KMS-11 (cell line): ENCODE measurements around the gene DLST.

Source experiments
- H2AFZ ChIP-seq: fragments of 200-600 bp; sonication (generic); 2 replicates; pipeline ENCODE4 v1.6.1; 2016; ENCODE audit warnings: antibody characterized with exemption, mixed run types, low read depth
- H3K27ac ChIP-seq: fragments of 200-600 bp; sonication (generic); 2 replicates; pipeline ENCODE4 v1.6.1; 2016; ENCODE audit warnings: mild to moderate bottlenecking, mixed run types
- H3K27me3 ChIP-seq: fragments of 200-600 bp; sonication (generic); 2 replicates; pipeline ENCODE4 v1.6.1; 2017; ENCODE audit warnings: mild to moderate bottlenecking, low read depth, mixed run types, moderate library complexity; ENCODE audit not compliant: insufficient read depth
- H3K36me3 ChIP-seq: fragments of 200-600 bp; sonication (generic); 2 replicates; pipeline ENCODE4 v1.6.1; 2017; ENCODE audit warnings: mild to moderate bottlenecking, mixed run types; ENCODE audit not compliant: insufficient read depth
- H3K4me1 ChIP-seq: fragments of 200-600 bp; sonication (generic); 2 replicates; pipeline ENCODE4 v1.6.1; 2016; ENCODE audit warnings: mild to moderate bottlenecking, low read depth, mixed run types; ENCODE audit not compliant: poor library complexity, severe bottlenecking
- H3K4me2 ChIP-seq: fragments of 200-600 bp; sonication (generic); 2 replicates; pipeline ENCODE4 v1.7.0; 2016; ENCODE audit warnings: mild to moderate bottlenecking, mixed run types
- H3K4me3 ChIP-seq: fragments of 200-600 bp; sonication (generic); IDR thresholded peaks from 2 replicates; pipeline ENCODE4 v1.6.1; 2017; ENCODE audit warnings: low read depth, low read length, mixed read lengths; ENCODE audit not compliant: insufficient read depth
- H3K79me2 ChIP-seq: fragments of 200-600 bp; sonication (generic); 2 replicates; pipeline ENCODE4 v1.6.1; 2016; ENCODE audit warnings: low read depth, mixed run types; ENCODE audit not compliant: insufficient read depth
- H3K9ac ChIP-seq: fragments of 200-600 bp; sonication (generic); 2 replicates; pipeline ENCODE4 v1.6.1; 2016; ENCODE audit warnings: mild to moderate bottlenecking, mixed run types
- H4K20me1 ChIP-seq: fragments of 200-600 bp; sonication (generic); 2 replicates; pipeline ENCODE4 v1.6.1; 2016; ENCODE audit warnings: mild to moderate bottlenecking, mixed run types; ENCODE audit not compliant: insufficient read depth
- CTCF ChIP-seq: fragments of 200-600 bp; sonication (generic); conservative IDR thresholded peaks from 2 replicates; pipeline ENCODE4 v1.6.1; 2017; ENCODE audit warnings: low read depth, mild to moderate bottlenecking, antibody characterized with exemption, low read length, moderate library complexity, mixed read lengths

Gene DLST

GRCh38 chr14:74934041-74934440, 52.3 kb downstream of the DLST start:
- Histone ChIP-seq H4K20me1 (no peaks in the 10 kb centered on the region), H3K4me3 (no peak overlapping the region), H3K9ac (no peak overlapping the region), H3K4me1 (no peaks in the 10 kb centered on the region), H3K79me2 (no peaks in the 10 kb centered on the region), H3K27me3 (no peaks in the 10 kb centered on the region), H3K4me2 (no peak overlapping the region), H3K27ac (no peak overlapping the region), H2AFZ (no peak overlapping the region), H3K36me3 (no peaks in the 10 kb centered on the region)
- TF ChIP-seq CTCF = no peak

- Histone ChIP-seq H3K4me1 (no peaks in the 10 kb centered on the region), H3K27ac (no peak overlapping the region), H3K9ac (no peak overlapping the region), H2AFZ (no peak overlapping the region), H3K4me3 (no peak overlapping the region), H3K36me3 (no peaks in the 10 kb centered on the region), H3K27me3 (no peaks in the 10 kb centered on the region), H3K79me2 (no peaks in the 10 kb centered on the region), H3K4me2 (no peak overlapping the region), H4K20me1 (no peaks in the 10 kb centered on the region)
- no peak for TF ChIP-seq CTCF
These were observed 53.0 kb downstream of the DLST start for GRCh38 chr14:74934476-74935359.

GRCh38 chr14:74935360-74935680, 53.6 kb downstream of the DLST start:
- Histone ChIP-seq H3K79me2 (no peaks in the 10 kb centered on the region), H3K36me3 (no peaks in the 10 kb centered on the region), H4K20me1 (no peaks in the 10 kb centered on the region), H3K4me3 (no peak overlapping the region), H3K27ac (no peak overlapping the region), H3K4me1 (no peaks in the 10 kb centered on the region), H3K9ac (no peak overlapping the region), H3K4me2 (no peak overlapping the region), H2AFZ (no peak overlapping the region), H3K27me3 (no peaks in the 10 kb centered on the region)
- no peak for TF ChIP-seq CTCF

- no peaks in the 10 kb centered on the region for H3K36me3 ChIP-seq
- H3K9ac ChIP-seq = no peak overlapping the region
- no peaks in the 10 kb centered on the region for H3K27me3 ChIP-seq
- H3K4me2 ChIP-seq = no peak overlapping the region
- no peak overlapping the region for H3K27ac ChIP-seq
- H3K79me2 ChIP-seq = no peaks in the 10 kb centered on the region
- TF ChIP-seq CTCF = no peak
- no peak overlapping the region for H3K4me3 ChIP-seq
- no peaks in the 10 kb centered on the region for H3K4me1 ChIP-seq
- H4K20me1 ChIP-seq = no peaks in the 10 kb centered on the region
- H2AFZ ChIP-seq = no peak overlapping the region
These were observed 54.4 kb downstream of the DLST start for GRCh38 chr14:74936151-74936550.
